ENCODE results near the gene ERC1.

Gene ERC1

DNA sequence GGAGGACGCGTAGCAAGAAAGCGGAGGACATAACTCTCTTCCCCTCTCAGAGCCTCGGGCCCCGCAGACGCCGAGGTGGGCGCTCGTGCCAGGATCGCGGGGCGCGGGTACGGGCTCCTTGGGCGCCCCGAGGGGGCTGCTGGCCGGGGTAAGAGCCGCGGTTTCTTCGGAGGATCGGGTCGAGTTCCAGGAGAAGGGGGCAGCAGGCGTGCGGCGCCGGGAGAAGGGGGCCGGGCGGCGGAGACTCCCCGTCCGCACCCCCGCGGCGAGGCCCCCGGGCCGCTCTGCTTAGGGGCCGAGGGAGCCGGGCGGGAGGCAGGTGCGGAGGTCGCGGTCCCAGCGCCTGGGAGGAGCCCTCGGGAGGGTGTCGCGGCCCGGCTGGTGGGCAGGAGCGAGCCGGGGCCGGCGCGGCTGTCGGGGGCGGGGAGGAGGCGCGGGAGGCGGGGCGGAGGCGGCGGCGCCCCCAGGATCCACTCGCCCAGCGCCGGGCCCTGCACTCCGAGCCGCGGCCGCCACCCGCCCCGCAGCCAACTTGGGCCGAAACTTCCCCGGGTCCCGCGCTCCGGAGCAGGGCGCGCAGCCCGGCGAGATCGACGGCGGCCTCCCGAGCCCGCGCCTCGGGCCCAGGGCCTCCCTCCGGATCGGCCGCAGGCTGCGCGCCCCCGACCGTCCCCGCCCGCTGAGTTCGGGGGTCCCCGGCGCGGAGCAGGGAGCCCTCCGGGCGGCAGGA, 539.0 kb downstream of the ERC1 start:
- Mint-ChIP-seq H3K36me3 (peaks cover 8% of the 10 kb centered on the region), H3K4me3 (peak overlapping the region; percentile 74), H3K9me3 (no peaks in the 10 kb centered on the region), H3K4me1 (peaks cover 48% of the 10 kb centered on the region), H3K27ac (no peak overlapping the region)
- ATAC-seq: no peak
- DNase-seq (ENCODE audit: low spot score in 2 of 2): no peak

DNA sequence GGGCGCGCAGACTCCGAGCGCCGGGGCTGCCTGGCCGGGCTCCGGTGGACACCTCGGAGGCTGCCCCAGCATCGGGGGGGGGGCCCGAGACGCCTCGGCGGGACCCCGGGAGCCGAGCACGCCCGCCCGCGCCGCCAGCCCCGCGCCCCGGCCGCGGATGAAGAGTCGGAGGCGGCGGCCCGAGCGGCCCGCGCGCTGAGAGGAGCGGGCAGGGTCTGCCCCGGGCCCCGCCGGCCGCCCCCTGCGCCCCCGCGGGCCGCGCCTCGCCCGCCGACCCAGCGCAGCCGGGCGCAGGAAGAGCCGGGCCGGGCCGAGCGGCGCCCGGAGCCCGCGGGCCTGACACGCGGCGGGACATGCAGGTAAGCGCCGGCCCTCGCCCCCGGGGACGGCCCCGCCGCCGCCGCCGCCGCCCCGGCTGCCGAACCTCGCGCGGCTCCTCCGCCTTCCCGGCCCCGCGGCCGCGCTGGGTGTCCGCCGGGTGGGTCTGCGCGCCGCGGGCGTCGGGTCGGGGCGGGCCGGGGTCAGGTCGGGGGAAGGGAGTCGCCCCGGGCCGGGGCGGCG, 539.6 kb downstream of the ERC1 start:
- Mint-ChIP-seq H3K9me3 (no peaks in the 10 kb centered on the region), H3K36me3 (peaks cover 8% of the 10 kb centered on the region), H3K4me3 (peak overlapping the region; percentile 80), H3K4me1 (peaks cover 48% of the 10 kb centered on the region), H3K27ac (no peak overlapping the region)
- DNase-seq (ENCODE audit: low spot score in 2 of 2) (no peak), ATAC-seq (no peak)

DNA sequence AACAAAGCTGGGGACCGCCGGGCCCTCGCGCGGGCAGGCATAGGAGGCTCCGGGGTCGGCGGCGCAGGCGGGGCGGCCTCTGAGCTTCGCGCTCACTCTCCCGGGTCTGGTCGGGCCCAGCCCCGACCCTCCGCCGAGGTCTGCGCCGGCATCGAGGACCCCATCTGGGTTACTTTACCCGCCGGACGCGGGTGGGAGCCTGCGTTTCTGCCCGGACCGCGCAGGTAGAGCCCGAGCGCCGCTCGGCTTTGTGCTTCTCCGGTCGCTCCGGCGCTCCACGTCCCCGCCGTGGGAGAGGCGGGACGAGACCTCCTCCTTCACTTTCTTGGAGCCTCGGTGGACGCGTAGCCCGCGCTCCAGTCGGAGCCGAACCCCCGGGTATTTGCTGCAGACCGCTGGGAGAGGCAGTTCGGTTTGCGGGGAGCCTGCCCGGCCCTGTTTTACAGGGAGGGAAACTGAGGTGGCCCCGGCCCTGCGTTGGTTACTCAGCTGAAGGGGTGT, 540.2 kb downstream of the ERC1 start:
- ATAC-seq (no peak), DNase-seq (ENCODE audit: low spot score in 2 of 2) (no peak)
- Mint-ChIP-seq H3K4me1 (peaks cover 48% of the 10 kb centered on the region), H3K36me3 (peaks cover 8% of the 10 kb centered on the region), H3K27ac (no peak overlapping the region), H3K9me3 (no peaks in the 10 kb centered on the region), H3K4me3 (peak overlapping the region; percentile 80)

DNA sequence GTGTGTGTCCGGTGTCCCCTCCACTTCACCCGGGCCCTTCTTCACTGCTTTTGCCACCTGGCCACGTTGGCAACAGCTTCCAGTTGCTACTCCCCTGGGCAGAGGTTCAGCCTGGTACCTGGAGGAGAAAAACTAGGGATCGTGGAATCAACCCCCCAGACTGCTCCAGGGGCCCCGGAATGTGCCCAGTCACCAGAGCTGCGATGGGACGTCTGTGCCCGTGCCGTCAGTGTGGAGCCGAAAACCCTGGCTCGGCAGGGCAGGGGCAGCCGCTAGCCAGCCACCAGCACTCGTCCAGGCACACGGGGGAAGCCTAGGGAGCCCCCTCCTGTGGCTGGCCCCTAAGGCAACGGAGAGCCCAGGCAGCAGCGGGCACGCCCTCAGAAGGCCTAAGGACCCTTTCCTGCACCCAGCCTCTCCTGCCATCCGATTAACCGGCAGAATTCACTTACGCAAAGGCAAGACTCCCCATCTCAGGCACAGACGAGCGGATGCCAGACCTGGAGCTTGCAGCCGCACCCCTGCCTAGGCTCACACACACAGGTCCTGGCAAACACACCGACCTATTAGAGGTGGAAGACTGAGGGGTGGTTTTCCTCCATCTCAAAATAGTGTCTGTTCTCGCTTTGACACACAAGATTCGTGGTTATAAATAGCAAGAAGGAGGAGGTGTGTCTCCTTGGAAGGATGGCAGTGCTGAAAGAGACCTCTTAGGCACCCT, 540.8 kb downstream of the ERC1 start:
- H3K36me3 Mint-ChIP-seq: peaks cover 8% of the 10 kb centered on the region
- H3K9me3 Mint-ChIP-seq: no peaks in the 10 kb centered on the region
- H3K27ac Mint-ChIP-seq: no peak overlapping the region
- ATAC-seq: peak; percentile 1
- no peak for DNase-seq (ENCODE audit: low spot score in 2 of 2)
- H3K4me1 Mint-ChIP-seq: peaks cover 48% of the 10 kb centered on the region
- peak overlapping the region; percentile 80 for H3K4me3 Mint-ChIP-seq

DNA sequence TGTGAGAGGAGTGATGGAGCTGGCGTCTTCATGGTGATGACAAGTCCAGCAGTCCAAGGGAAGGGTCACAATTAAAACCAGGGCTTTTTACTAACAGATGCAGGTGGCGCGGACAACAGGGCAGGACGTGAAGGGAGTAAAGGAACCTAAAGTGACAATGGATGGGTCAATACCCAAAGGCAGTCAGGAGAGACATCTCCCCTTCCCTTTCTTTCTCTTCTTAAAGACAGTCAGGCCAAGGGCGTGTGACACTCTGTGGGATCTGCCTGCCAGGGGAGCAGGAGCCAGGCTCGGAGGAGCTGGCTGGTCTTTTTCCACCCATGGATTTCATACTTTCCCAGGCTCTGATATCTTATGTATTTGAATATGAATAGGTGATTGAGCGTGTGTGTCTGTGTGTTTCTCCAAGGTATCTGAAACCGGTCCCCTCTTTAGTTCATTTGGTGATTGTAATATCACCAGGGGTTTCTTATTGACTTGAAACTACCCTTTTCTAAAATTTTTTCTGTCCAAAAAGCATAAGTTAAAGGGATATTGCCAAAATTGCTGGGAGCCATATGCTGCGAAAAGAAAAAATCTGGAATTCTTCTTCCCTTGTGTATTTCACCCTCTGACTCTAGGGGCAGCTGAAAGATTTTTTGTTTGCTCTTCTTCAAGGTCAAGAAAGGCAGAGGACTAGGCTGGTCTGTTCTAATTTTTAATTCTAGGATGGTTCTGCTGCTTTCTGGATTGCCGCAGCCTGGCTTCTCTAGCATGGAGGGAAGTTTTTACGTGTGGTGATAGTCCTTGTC, 541.5 kb downstream of the ERC1 start:
- peaks cover 46% of the 10 kb centered on the region for H3K4me1 Mint-ChIP-seq
- peaks cover 8% of the 10 kb centered on the region for H3K36me3 Mint-ChIP-seq
- H3K27ac Mint-ChIP-seq: no peak overlapping the region
- ATAC-seq (no peak), DNase-seq (ENCODE audit: low spot score in 2 of 2) (no peak)
- no peaks in the 10 kb centered on the region for H3K9me3 Mint-ChIP-seq
- H3K4me3 Mint-ChIP-seq: peak overlapping the region; percentile 80

DNA sequence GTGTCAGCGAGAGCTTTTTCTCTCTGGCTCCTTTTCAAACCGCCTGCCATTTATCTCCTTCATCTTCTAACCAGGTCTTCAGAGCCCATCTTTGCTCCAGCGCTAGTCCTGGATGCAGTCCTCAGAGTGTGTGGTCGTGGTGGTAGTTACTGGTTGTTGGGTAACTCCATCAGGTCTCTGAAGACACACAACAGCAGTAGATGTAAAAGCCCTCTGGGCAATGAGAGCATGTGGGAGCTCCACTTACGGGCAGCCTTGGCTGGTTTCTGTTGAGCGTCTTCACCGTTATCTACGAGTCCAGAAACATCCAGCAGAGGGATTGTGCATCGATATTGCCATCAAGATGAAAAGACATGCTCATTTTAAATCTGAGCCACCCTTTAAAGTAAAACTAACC, 542.2 kb downstream of the ERC1 start:
- H3K4me3 Mint-ChIP-seq: peak overlapping the region; percentile 80
- H3K4me1 Mint-ChIP-seq: peaks cover 41% of the 10 kb centered on the region
- DNase-seq (ENCODE audit: low spot score in 2 of 2): peak; percentile 17 to 75
- H3K27ac Mint-ChIP-seq: peak overlapping the region; percentile 78
- ATAC-seq: peak; percentile 57
- no peaks in the 10 kb centered on the region for H3K9me3 Mint-ChIP-seq
- peaks cover 8% of the 10 kb centered on the region for H3K36me3 Mint-ChIP-seq

DNA sequence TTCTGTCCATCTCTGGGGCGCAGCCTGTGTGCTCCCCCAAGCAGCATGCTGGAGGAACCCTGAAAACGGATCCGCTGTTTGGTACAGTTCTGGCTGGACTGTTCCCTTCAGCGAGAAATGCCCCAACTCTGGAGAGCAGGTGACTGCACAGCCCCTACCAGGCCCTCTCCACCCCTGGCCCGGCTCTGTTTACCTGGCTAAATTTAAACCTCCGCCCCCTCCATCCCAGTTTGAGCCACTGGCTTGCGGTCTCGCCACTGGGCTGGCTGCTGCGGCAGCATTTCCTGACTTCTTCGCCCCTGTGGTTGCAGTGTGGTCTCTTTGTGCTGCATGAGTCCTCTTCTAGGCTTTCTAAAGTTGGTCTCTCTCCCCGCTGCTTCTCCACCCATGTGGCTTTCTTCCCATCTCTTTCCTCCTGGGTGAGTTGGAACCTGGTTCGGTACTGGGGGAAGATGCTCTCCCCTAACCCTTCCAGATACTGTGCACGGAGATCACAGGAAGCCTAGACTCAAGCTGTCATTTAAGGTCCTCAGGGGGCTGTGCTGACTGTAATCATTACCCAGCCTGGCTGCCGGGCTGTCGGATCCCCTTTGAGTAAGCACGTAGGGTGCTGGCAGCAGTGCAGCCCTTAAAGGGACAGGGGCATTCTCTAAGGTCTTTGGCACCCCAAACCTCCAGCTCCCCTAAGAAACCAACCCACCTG, 542.7 kb downstream of the ERC1 start:
- peak; percentile 44 to 84 for DNase-seq (ENCODE audit: low spot score in 2 of 2)
- Mint-ChIP-seq H3K4me3 (peak overlapping the region; percentile 80), H3K27ac (peak overlapping the region; percentile 78)

DNA sequence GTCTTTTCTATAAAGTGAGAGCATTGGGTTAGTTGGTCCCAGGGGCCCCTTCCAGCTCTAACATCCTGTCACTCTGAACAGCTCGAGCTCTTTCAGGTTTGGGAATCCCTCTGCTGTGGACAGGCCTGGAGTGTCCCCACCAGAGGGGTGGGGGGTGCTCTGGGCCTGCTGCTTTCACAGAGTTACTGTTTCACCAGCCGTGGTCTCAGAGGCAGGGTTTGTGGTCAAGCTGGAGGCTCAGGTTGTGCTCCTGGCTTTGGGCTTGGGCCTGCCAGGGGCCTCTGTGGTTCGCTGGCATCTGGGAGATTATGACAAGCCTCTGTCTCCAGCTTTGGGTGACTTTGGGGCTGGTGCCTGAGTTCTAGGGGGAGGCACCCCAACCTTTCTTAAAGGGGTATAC, 543.7 kb downstream of the ERC1 start:
- H3K27ac Mint-ChIP-seq: no peak overlapping the region
- no peak for ATAC-seq
- H3K9me3 Mint-ChIP-seq: no peaks in the 10 kb centered on the region
- H3K4me3 Mint-ChIP-seq: peak overlapping the region; percentile 80
- H3K4me1 Mint-ChIP-seq: peaks cover 36% of the 10 kb centered on the region
- H3K36me3 Mint-ChIP-seq: peaks cover 8% of the 10 kb centered on the region
- no peak for DNase-seq (ENCODE audit: low spot score in 2 of 2)

More for the DNA sequence above, 542.7 kb downstream of the ERC1 start:
- Mint-ChIP-seq H3K9me3 (no peaks in the 10 kb centered on the region), H3K36me3 (peaks cover 8% of the 10 kb centered on the region), H3K4me1 (peaks cover 41% of the 10 kb centered on the region)
- ATAC-seq: peak; percentile 92

DNA sequence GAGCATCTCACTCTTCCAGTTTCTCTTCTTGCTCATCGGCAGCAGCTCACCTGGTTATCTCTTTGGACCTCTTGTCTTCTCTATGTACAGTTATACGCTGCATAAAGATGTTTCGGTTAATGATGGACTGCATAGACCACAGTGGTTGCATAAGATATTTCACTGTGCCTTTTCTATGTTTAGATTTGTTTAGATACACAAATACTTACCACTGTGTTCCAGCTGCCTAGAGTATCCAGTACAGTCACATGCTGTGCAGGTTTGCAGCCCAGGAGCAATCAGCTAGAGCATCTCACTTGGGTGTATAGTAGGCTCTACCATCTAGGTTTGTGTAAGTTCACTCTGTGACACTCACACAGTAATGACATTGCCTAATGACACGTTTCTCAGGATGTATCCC, 545.8 kb downstream of the ERC1 start:
- ATAC-seq (no peak), DNase-seq (ENCODE audit: low spot score in 2 of 2) (no peak)
- no peak overlapping the region for H3K27ac Mint-ChIP-seq
- H3K9me3 Mint-ChIP-seq: no peaks in the 10 kb centered on the region
- peaks cover 8% of the 10 kb centered on the region for H3K36me3 Mint-ChIP-seq
- H3K4me1 Mint-ChIP-seq: peaks cover 30% of the 10 kb centered on the region
- no peak overlapping the region for H3K4me3 Mint-ChIP-seq

DNA sequence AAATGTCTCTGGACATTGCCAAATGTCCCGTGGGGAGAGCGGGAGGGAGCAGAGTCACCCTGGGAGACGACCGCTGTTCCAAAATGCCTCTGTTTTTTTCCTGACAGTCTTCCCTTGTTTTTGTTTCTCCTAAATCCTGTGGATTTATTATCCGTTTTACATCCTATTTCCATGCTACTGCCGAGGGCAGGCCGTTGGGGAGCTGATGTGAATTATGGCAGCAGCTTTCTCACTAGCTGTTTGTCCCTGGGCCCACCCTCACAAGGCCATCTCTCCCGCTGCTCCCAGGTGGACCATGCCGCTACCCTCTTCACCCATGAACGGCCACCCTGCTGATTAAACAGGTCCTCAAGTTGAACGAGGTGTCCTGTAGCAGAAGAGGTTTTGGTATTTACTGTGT, 548.1 kb downstream of the ERC1 start:
- Mint-ChIP-seq H3K4me1 (peaks cover 8% of the 10 kb centered on the region), H3K4me3 (no peak overlapping the region), H3K36me3 (peaks cover under 1% of the 10 kb centered on the region), H3K9me3 (no peaks in the 10 kb centered on the region), H3K27ac (no peak overlapping the region)
- DNase-seq (ENCODE audit: low spot score in 2 of 2) (no peak), ATAC-seq (no peak)

DNA sequence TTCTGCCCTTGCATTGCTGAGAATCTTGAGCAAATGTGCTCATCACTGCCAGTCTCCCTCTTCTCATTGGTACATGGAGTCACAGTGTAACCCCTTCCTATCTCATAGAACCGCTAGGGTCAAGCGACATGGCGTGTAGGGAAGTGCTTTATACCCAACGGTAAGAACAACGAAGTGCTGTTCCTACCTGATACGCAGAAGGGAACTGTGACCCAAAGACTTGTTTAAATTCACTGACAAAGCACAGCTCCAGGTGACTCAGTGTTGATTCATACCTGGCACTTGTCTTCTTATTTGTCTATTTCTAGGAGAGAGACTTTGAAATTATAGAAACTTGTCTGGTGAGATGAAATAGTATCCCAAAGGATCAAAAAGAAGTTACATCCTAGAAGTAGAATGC, 549.7 kb downstream of the ERC1 start:
- H3K27ac Mint-ChIP-seq: no peak overlapping the region
- no peak for ATAC-seq
- H3K4me3 Mint-ChIP-seq: no peak overlapping the region
- no peak for DNase-seq (ENCODE audit: low spot score in 2 of 2)
- H3K4me1 Mint-ChIP-seq: no peaks in the 10 kb centered on the region
- no peaks in the 10 kb centered on the region for H3K9me3 Mint-ChIP-seq
- H3K36me3 Mint-ChIP-seq: no peaks in the 10 kb centered on the region

DNA sequence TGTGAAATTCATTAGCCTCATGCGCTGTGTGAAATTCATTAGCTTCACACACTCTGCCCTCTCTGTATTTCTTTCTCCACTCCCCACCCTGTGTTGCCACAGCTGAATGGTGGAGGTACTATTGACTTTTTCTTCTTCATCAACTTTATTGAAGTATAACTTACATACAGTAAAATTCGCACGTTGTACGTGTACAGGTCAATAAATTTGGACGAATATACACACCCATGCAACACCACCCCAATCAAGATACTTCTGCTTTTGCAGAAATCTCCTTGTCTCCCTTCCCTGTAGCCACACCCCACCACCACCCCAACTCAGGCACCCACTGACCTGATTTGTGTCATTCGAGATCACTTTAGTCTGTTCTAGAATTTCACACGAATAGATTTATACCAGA, 551.6 kb downstream of the ERC1 start:
- H3K36me3 Mint-ChIP-seq: no peaks in the 10 kb centered on the region
- ATAC-seq (no peak), DNase-seq (ENCODE audit: low spot score in 2 of 2) (no peak)
- H3K4me1 Mint-ChIP-seq: no peaks in the 10 kb centered on the region
- H3K4me3 Mint-ChIP-seq: no peak overlapping the region
- H3K9me3 Mint-ChIP-seq: no peaks in the 10 kb centered on the region
- H3K27ac Mint-ChIP-seq: no peak overlapping the region

DNA sequence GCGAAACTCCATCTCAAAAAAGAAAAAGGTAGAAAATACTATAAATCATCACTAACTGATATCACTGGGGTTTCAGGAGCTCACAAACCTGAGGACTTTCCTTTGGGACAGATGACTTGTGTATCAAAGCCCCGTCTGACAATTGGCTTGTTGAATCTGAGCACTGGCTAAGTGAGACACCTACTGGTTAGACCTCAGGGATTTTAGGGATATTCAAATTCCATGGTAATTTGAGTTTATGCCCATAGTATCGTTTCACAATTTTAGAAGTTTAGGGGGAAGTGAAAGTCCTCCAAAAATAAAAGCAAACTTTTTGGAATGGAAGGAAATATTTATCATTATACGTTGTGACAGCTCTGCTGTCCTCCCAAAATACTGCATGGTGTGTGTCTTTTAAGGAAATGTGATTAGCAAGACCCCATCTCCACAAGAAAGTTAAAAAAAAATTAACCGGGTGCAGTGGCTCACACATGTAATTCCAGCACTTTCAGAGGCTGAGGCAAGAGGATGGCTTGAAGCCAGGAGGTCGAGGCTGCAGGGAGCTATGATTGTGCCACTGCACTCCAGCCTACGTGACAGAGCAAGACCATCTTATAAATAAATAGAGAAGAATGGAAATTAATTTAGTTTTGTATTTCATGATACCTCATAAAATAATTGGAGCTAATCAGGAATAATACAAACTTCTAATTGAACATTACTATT, 554.1 kb downstream of the ERC1 start:
- DNase-seq (ENCODE audit: low spot score in 2 of 2) (no peak), ATAC-seq (no peak)
- no peak overlapping the region for H3K4me3 Mint-ChIP-seq
- no peak overlapping the region for H3K27ac Mint-ChIP-seq
- no peaks in the 10 kb centered on the region for H3K9me3 Mint-ChIP-seq
- H3K36me3 Mint-ChIP-seq: no peaks in the 10 kb centered on the region
- no peaks in the 10 kb centered on the region for H3K4me1 Mint-ChIP-seq
